ENCODE measurements around the gene CISD3.
A peak's percentile ranks its signal among the peaks of the same experiment; 100 is the strongest.

The CISD3 gene

DNA sequence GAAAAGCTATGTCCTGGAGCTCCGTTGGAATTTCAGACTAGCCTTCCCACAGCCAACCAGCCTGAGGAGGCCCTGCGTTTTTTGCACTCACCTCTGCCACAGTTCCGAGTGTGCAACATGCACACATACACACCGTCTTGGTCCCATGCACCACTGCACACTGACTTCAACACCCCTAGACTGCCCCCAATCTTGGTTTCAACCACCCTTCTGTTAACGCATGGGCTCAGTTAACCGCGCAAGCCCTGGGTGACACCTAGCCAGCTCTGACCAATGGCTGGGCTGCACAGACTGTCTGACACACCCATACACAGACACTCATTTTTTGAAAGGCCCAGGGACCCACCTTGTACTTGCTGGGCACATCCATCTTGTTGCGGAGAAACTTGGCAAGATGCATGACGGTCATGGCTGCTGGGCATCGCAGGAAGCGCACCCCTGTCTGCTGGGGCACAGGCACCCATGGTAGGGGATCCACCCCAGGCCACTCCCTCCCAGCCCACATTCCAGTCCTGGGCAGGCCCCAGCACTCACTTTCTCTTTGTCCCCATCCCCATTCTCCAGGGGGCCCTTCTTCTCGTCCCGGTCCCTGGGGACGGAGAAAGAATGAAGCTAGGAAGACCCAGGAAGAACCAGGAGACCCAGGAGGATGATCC, 8.0 kb downstream of the CISD3 start:
- Histone ChIP-seq H3K4me1 (ENCODE audit: control insufficient read depth, insufficient read depth, low read length) (peaks cover 12% of the 10 kb centered on the region), H3K36me3 (ENCODE audit: control insufficient read depth, insufficient read depth, low read length) (peaks cover 24% of the 10 kb centered on the region), H3K27me3 (ENCODE audit: control insufficient read depth, insufficient read depth, low read length, poor library complexity, severe bottlenecking) (no peaks in the 10 kb centered on the region), H3K4me3 (ENCODE audit: insufficient read depth, low read depth, low read length) (no peak overlapping the region), H3K9me3 (ENCODE audit: control insufficient read depth, low read length) (no peaks in the 10 kb centered on the region), H3K27ac (ENCODE audit: insufficient read depth, low read depth, low read length, poor library complexity, severe bottlenecking) (no peak overlapping the region)
- WGBS, 2 experiments: 91 to 92% methylated on average over 14 of the region's 14 CpGs

DNA sequence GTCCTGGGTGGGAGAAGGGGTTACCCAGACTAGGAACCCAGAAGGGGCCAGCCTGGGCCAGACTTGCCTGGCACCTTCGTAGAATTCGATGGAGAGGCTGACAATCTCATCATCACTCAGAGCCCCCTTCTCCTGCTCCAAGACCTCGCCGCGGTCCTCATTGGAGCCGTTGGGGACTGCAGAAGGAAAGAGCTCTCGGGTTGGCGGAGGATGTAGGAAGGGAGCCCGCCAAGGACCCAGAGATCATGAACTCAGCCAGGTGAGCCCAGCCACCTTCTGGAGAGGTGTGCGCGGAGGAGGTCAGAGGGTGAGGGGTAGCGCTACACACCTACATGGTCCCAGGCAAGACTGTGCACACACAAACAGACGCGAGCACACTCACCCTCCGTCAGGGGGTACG, 8.5 kb downstream of the CISD3 start:
- H3K27ac ChIP-seq (ENCODE audit: insufficient read depth, low read depth, low read length, poor library complexity, severe bottlenecking): no peak overlapping the region
- H3K4me3 ChIP-seq (ENCODE audit: insufficient read depth, low read depth, low read length): no peak overlapping the region
- H3K36me3 ChIP-seq (ENCODE audit: control insufficient read depth, insufficient read depth, low read length): peaks cover 24% of the 10 kb centered on the region
- 96 to 97% methylated on average over 16 of the region's 16 CpGs for WGBS, 2 experiments
- no peaks in the 10 kb centered on the region for H3K27me3 ChIP-seq (ENCODE audit: control insufficient read depth, insufficient read depth, low read length, poor library complexity, severe bottlenecking)
- H3K9me3 ChIP-seq (ENCODE audit: control insufficient read depth, low read length): no peaks in the 10 kb centered on the region
- H3K4me1 ChIP-seq (ENCODE audit: control insufficient read depth, insufficient read depth, low read length): peaks cover 12% of the 10 kb centered on the region

- H3K27ac ChIP-seq (ENCODE audit: insufficient read depth, low read depth, low read length, poor library complexity, severe bottlenecking): no peak overlapping the region
- peaks cover 15% of the 10 kb centered on the region for H3K4me1 ChIP-seq (ENCODE audit: control insufficient read depth, insufficient read depth, low read length)
- H3K36me3 ChIP-seq (ENCODE audit: control insufficient read depth, insufficient read depth, low read length): peaks cover 21% of the 10 kb centered on the region
- no peak overlapping the region for H3K4me3 ChIP-seq (ENCODE audit: insufficient read depth, low read depth, low read length)
- 95 to 96% methylated on average over 14 of the region's 14 CpGs for WGBS, 2 experiments
- no peaks in the 10 kb centered on the region for H3K9me3 ChIP-seq (ENCODE audit: control insufficient read depth, low read length)
- no peaks in the 10 kb centered on the region for H3K27me3 ChIP-seq (ENCODE audit: control insufficient read depth, insufficient read depth, low read length, poor library complexity, severe bottlenecking)
Observed at GRCh38 chr17:38739305-38739704, 9.2 kb downstream of the CISD3 start.

DNA sequence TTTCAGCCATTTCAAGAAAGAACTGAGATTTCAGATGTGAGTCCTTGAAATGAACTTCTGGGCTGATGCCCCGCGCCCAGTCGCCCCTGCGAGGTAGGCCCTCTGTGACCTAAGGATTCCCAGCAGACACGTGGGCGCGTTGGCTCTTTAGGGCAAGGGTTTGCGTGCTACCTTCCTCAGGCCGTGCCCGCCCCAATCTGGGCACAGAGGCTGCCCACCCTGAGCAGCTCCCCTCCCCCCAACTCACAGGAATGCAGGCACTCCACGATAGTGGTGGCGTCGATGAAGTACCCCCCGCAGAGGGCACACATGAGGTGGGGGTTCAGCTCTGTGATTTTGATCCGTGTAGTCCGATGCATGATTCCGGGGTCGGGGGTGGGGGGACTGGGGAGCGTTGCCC, 9.9 kb downstream of the CISD3 start:
- 96 to 97% methylated on average over 19 of the region's 19 CpGs for WGBS, 2 experiments
- Histone ChIP-seq H3K4me3 (ENCODE audit: insufficient read depth, low read depth, low read length) (no peak overlapping the region), H3K9me3 (ENCODE audit: control insufficient read depth, low read length) (no peaks in the 10 kb centered on the region), H3K36me3 (ENCODE audit: control insufficient read depth, insufficient read depth, low read length) (peaks cover 21% of the 10 kb centered on the region), H3K27ac (ENCODE audit: insufficient read depth, low read depth, low read length, poor library complexity, severe bottlenecking) (no peak overlapping the region), H3K4me1 (ENCODE audit: control insufficient read depth, insufficient read depth, low read length) (peaks cover 15% of the 10 kb centered on the region), H3K27me3 (ENCODE audit: control insufficient read depth, insufficient read depth, low read length, poor library complexity, severe bottlenecking) (no peaks in the 10 kb centered on the region)

GRCh38 chr17:38740806-38741205, 10.7 kb downstream of the CISD3 start:
- Histone ChIP-seq H3K4me3 (ENCODE audit: insufficient read depth, low read depth, low read length) (no peak overlapping the region), H3K36me3 (ENCODE audit: control insufficient read depth, insufficient read depth, low read length) (peaks cover 21% of the 10 kb centered on the region), H3K9me3 (ENCODE audit: control insufficient read depth, low read length) (no peaks in the 10 kb centered on the region), H3K27me3 (ENCODE audit: control insufficient read depth, insufficient read depth, low read length, poor library complexity, severe bottlenecking) (no peaks in the 10 kb centered on the region), H3K4me1 (ENCODE audit: control insufficient read depth, insufficient read depth, low read length) (peaks cover 19% of the 10 kb centered on the region), H3K27ac (ENCODE audit: insufficient read depth, low read depth, low read length, poor library complexity, severe bottlenecking) (no peak overlapping the region)
- WGBS, 2 experiments: 91 to 94% methylated on average over 4 of the region's 4 CpGs

- no peaks in the 10 kb centered on the region for H3K27me3 ChIP-seq (ENCODE audit: control insufficient read depth, insufficient read depth, low read length, poor library complexity, severe bottlenecking)
- H3K4me3 ChIP-seq (ENCODE audit: insufficient read depth, low read depth, low read length): no peak overlapping the region
- H3K27ac ChIP-seq (ENCODE audit: insufficient read depth, low read depth, low read length, poor library complexity, severe bottlenecking): no peak overlapping the region
- peaks cover 21% of the 10 kb centered on the region for H3K36me3 ChIP-seq (ENCODE audit: control insufficient read depth, insufficient read depth, low read length)
- peaks cover 26% of the 10 kb centered on the region for H3K4me1 ChIP-seq (ENCODE audit: control insufficient read depth, insufficient read depth, low read length)
- no peaks in the 10 kb centered on the region for H3K9me3 ChIP-seq (ENCODE audit: control insufficient read depth, low read length)
- WGBS, 2 experiments: 91 to 92% methylated on average over 5 of the region's 5 CpGs
Observed at GRCh38 chr17:38741461-38741860, 11.3 kb downstream of the CISD3 start.

DNA sequence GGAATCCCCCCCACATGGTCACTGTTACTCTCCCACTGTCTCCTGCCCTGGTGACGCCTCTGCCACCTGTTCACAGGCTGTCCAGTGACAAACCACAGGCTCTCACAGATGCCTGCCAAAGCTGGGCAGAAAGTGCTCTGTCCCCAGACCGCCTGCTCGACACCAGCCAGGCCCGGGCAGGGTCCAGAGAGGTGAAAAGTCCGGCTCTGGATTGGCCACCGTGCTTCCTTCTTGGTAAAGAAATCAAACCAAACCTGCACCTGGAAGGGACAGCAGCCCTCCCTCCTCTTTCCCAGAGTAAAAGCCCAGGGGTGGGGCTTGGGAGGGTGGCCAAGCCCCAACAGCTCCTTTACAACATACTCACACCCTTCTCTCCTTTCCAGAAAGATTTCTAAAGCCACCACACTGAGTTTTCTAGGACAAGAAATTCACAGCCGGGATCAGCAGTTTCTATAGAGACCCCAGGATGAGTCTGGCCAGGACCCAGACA, 11.8 kb downstream of the CISD3 start:
- H3K27ac ChIP-seq (ENCODE audit: insufficient read depth, low read depth, low read length, poor library complexity, severe bottlenecking): no peak overlapping the region
- H3K9me3 ChIP-seq (ENCODE audit: control insufficient read depth, low read length): no peaks in the 10 kb centered on the region
- 87 to 91% methylated on average over 7 of the region's 7 CpGs for WGBS, 2 experiments
- peaks cover 31% of the 10 kb centered on the region for H3K4me1 ChIP-seq (ENCODE audit: control insufficient read depth, insufficient read depth, low read length)
- no peaks in the 10 kb centered on the region for H3K27me3 ChIP-seq (ENCODE audit: control insufficient read depth, insufficient read depth, low read length, poor library complexity, severe bottlenecking)
- H3K4me3 ChIP-seq (ENCODE audit: insufficient read depth, low read depth, low read length): no peak overlapping the region
- peaks cover 21% of the 10 kb centered on the region for H3K36me3 ChIP-seq (ENCODE audit: control insufficient read depth, insufficient read depth, low read length)

- 90 to 92% methylated on average over 22 of the region's 22 CpGs for WGBS, 2 experiments
- Histone ChIP-seq H3K4me1 (ENCODE audit: control insufficient read depth, insufficient read depth, low read length) (peaks cover 31% of the 10 kb centered on the region), H3K9me3 (ENCODE audit: control insufficient read depth, low read length) (no peaks in the 10 kb centered on the region), H3K27me3 (ENCODE audit: control insufficient read depth, insufficient read depth, low read length, poor library complexity, severe bottlenecking) (no peaks in the 10 kb centered on the region), H3K36me3 (ENCODE audit: control insufficient read depth, insufficient read depth, low read length) (peaks cover 21% of the 10 kb centered on the region), H3K27ac (ENCODE audit: insufficient read depth, low read depth, low read length, poor library complexity, severe bottlenecking) (no peak overlapping the region), H3K4me3 (ENCODE audit: insufficient read depth, low read depth, low read length) (no peak overlapping the region)
Observed at GRCh38 chr17:38742411-38743308, 12.5 kb downstream of the CISD3 start.

- Histone ChIP-seq H3K27ac (ENCODE audit: insufficient read depth, low read depth, low read length, poor library complexity, severe bottlenecking) (no peak overlapping the region), H3K36me3 (ENCODE audit: control insufficient read depth, insufficient read depth, low read length) (peaks cover 11% of the 10 kb centered on the region), H3K9me3 (ENCODE audit: control insufficient read depth, low read length) (no peaks in the 10 kb centered on the region), H3K27me3 (ENCODE audit: control insufficient read depth, insufficient read depth, low read length, poor library complexity, severe bottlenecking) (no peaks in the 10 kb centered on the region), H3K4me1 (ENCODE audit: control insufficient read depth, insufficient read depth, low read length) (peaks cover 31% of the 10 kb centered on the region), H3K4me3 (ENCODE audit: insufficient read depth, low read depth, low read length) (no peak overlapping the region)
- 60 to 69% methylated on average over 4 of the region's 4 CpGs for WGBS, 2 experiments
Observed at GRCh38 chr17:38743556-38744171, 13.5 kb downstream of the CISD3 start.

- Histone ChIP-seq H3K27me3 (ENCODE audit: control insufficient read depth, insufficient read depth, low read length, poor library complexity, severe bottlenecking) (peaks cover under 1% of the 10 kb centered on the region), H3K4me1 (ENCODE audit: control insufficient read depth, insufficient read depth, low read length) (peaks cover 36% of the 10 kb centered on the region), H3K9me3 (ENCODE audit: control insufficient read depth, low read length) (no peaks in the 10 kb centered on the region), H3K4me3 (ENCODE audit: insufficient read depth, low read depth, low read length) (peak overlapping the region; percentile 12), H3K27ac (ENCODE audit: insufficient read depth, low read depth, low read length, poor library complexity, severe bottlenecking) (no peak overlapping the region), H3K36me3 (ENCODE audit: control insufficient read depth, insufficient read depth, low read length) (no peaks in the 10 kb centered on the region)
- 60 to 65% methylated on average over 4 of the region's 4 CpGs for WGBS, 2 experiments
Observed at GRCh38 chr17:38745545-38745944, 15.4 kb downstream of the CISD3 start.
